Stimulated activated naive B cell treated with anti-CD40 and anti-IgM and Interleukin-4, amounts not matched to agents 10 μg/mL and 1 μg/mL and 100 μg/mL, for 72 hours (primary cell): ENCODE measurements around the gene EPN1.

ENCODE experiments used
- ATAC-seq, 2 donors: fragments of 150-1000 bp; cut with Tn5 transposase; replicated peaks; 2 replicates each; pipeline ENCODE4 v1.10.0; 2021; ENCODE audit warnings: moderate library complexity in 1 of 2
- DNase-seq: peaks from one replicate; pipeline ENCODE4 v3.0.0; 2021
- H3K27ac Mint-ChIP-seq: one replicate; pipeline ENCODE4 v1.8.0; 2022; ENCODE audit warnings: mild to moderate bottlenecking, mixed read lengths
- H3K27me3 Mint-ChIP-seq, 2 donors: one replicate each; pipeline ENCODE4 v1.8.0; 2022; ENCODE audit warnings: mixed read lengths in 2 of 2
- H3K36me3 Mint-ChIP-seq, 2 donors: one replicate each; pipeline ENCODE4 v1.8.0; 2022; ENCODE audit warnings: mixed read lengths in 2 of 2, mild to moderate bottlenecking in 1 of 2
- H3K4me1 Mint-ChIP-seq, 2 donors: one replicate each; pipeline ENCODE4 v1.8.0; 2022; ENCODE audit warnings: mixed read lengths in 2 of 2, mild to moderate bottlenecking in 1 of 2
- H3K4me3 Mint-ChIP-seq, 2 donors: one replicate each; pipeline ENCODE4 v1.8.0; 2022; ENCODE audit warnings: mild to moderate bottlenecking in 2 of 2, mixed read lengths in 2 of 2, moderate library complexity in 1 of 2
- H3K9me3 Mint-ChIP-seq, 2 donors: one replicate each; pipeline ENCODE4 v1.8.0; 2022; ENCODE audit warnings: mixed read lengths in 2 of 2, mild to moderate bottlenecking in 1 of 2

EPN1 gene

DNA sequence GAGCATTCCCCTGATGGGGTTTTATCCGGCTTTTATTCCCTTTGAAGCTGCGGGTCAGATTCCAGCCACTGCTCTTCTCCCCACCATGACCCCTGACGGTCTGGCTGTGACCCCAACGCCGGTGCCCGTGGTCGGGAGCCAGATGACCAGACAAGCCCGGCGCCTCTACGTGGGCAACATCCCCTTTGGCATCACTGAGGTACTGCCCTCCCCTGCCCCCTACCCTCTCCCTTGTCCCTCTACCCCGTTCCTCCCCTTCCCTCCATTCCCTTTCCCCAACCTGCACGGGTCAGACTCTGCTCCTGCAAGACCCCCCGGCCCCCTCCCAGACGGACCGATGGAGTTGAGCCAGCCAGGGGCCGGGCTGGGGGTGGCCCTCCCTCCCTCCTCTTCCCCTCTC, 14.0 kb upstream of the EPN1 start:
- H3K27me3 Mint-ChIP-seq, result no peaks in the 10 kb centered on the region
- peaks cover 50 to 57% of the 10 kb centered on the region in 2 donors for H3K36me3 Mint-ChIP-seq
- DNase-seq, result no peak
- no peaks in the 10 kb centered on the region for H3K9me3 Mint-ChIP-seq
- ATAC-seq, result no peak
- peaks cover 37 to 69% of the 10 kb centered on the region in 2 donors for H3K4me1 Mint-ChIP-seq
- H3K4me3 Mint-ChIP-seq, result no peak overlapping the region
- no peak overlapping the region for H3K27ac Mint-ChIP-seq

DNA sequence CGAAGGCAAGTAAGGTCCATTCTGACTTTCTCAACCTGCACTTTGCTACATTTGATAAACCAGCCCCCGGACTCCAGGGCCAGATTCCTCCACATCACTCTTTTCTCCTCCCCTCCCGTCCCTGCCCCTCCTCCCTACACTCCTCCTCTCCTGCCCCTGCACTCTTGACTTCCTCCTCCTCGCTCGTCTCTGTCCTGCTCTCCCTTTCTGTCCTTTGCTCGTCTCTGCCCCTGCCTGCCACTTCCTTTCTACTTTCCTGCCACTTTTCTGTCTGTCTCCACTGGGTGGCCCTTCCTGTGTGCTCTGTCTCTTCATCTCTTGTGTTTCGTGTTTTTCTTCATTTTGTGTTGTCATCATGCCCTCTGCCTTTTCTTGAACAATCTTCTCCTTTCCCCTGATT, 13.2 kb upstream of the EPN1 start:
- peak overlapping the region in 1 of 2 donors; percentile 8 for H3K4me3 Mint-ChIP-seq
- H3K27me3 Mint-ChIP-seq, result no peaks in the 10 kb centered on the region
- DNase-seq (no peak), ATAC-seq (no peak)
- H3K27ac Mint-ChIP-seq, result peak overlapping the region; percentile 48
- peaks cover 49 to 61% of the 10 kb centered on the region in 2 donors for H3K36me3 Mint-ChIP-seq
- peaks cover 36 to 67% of the 10 kb centered on the region in 2 donors for H3K4me1 Mint-ChIP-seq
- no peaks in the 10 kb centered on the region for H3K9me3 Mint-ChIP-seq

DNA sequence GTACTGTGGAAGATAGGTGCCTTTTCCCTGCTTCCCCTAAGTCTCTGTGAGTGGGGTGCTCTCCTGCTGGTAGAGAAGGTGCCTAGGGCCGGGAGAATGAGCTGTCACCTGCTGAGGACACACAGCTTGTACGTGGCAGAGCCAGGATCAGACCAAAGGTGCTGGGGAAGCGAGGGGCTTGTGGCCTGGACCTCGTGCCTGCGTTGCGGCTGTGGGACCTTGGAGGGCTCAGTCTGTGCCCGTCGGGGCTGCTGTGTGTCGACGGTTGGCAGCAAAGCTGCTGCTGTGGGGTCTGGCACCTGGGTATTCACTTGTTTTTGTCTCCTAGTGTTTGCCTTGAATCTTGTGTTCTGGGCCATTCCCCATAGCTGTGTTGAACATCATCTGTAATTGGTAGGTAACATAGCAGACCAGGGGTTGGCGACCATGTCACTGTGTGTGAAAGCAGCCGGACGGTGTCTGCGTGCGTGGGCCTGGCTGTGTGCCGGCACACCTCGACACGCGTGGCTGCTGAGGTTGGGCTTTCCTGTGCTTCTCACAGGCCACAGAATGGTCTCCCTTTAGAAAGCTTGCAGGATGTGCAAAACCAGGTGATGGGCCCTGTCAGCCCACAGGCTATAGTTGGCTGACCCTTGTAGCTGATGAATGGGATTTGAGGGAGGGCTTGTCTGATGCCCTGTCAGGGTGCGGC, 11.0 kb upstream of the EPN1 start:
- DNase-seq (no peak), ATAC-seq (no peak)
- Mint-ChIP-seq H3K27ac (no peak overlapping the region), H3K9me3 (no peaks in the 10 kb centered on the region), H3K36me3 (peaks cover 54 to 65% of the 10 kb centered on the region in 2 donors), H3K4me1 (peaks cover 27 to 45% of the 10 kb centered on the region in 2 donors), H3K4me3 (peak overlapping the region in 1 of 2 donors; percentile 13), H3K27me3 (no peaks in the 10 kb centered on the region)

DNA sequence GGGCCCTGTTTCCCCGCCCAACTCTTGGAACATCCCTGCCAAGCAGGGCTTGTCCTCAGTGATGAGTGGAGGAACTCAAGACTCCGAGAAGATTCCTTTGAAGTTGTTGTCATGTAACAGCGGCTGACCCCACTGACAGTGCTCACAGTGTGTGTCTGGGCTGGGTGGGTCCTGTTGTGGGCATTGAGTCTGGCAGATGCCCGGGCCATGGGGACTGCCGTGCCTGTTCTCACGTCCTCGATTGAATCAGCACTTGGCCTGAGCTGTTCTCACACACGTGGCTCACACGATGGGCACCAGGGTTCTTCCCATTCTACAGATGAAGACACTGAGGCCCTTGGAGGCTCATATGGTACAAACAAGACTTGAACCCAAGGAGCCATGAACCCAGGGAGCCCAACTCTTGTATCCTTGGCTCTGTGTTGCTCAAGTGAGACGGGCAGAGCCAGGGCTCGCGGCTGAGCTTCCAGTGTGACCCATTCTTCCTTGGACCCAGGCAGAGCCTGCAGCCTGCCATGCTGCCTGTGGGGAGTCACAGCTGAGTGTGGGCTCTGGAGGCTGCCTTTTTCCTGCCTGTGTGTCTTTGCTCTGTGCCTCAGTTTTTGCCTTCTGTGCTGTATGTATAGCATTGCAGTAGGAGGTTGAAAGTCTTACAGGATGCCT, 8.6 kb upstream of the EPN1 start:
- H3K4me1 Mint-ChIP-seq, result peaks cover 37 to 45% of the 10 kb centered on the region in 2 donors
- ATAC-seq (no peak), DNase-seq (no peak)
- H3K27me3 Mint-ChIP-seq, result no peaks in the 10 kb centered on the region
- H3K27ac Mint-ChIP-seq, result no peak overlapping the region
- H3K36me3 Mint-ChIP-seq, result peaks cover 57 to 73% of the 10 kb centered on the region in 2 donors
- H3K9me3 Mint-ChIP-seq, result no peaks in the 10 kb centered on the region
- H3K4me3 Mint-ChIP-seq, result no peak overlapping the region

DNA sequence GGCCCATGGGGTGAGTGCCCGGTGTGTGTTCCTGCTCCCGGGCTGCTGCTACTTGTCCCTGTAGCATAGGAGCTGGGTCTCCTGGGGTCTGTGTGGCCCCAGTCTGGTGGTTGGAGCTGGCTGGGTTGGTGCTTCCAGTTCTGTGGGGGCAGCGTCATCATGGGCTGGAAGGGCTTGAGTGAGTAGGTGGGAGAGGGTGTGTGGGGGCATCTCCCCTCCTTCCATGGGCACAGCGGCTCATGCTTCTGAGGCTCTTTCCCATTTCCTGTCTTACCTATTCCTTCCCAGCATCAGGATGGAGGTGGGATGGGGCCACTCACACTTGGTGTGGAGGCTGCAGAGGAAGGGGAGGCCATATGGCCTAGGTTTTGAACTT, 8.0 kb upstream of the EPN1 start:
- Mint-ChIP-seq H3K27ac (no peak overlapping the region), H3K4me1 (peaks cover 36 to 43% of the 10 kb centered on the region in 2 donors), H3K36me3 (peaks cover 54 to 71% of the 10 kb centered on the region in 2 donors), H3K4me3 (no peak overlapping the region), H3K9me3 (no peaks in the 10 kb centered on the region), H3K27me3 (no peaks in the 10 kb centered on the region)
- DNase-seq, result no peak
- no peak for ATAC-seq

DNA sequence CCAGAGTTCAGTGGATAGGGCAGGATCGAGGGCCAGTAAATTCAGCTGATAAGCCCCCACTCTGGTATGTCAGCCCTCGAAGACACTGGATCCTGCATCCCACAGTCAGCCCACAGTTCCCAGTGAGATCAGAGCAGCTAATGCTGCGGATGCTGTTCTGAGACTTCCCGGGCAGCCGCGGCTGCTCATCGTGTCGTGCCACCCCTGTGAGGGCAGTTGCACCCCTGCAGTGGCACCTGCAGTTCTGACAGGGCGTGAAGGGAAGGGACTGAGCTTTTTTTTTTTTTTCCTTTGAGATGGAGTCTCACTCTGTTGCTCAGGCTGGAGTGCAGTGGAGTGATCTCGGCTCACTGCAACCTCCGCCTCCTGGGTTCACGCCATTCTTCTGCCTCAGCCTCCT, 7.5 kb upstream of the EPN1 start:
- ATAC-seq, result no peak
- Mint-ChIP-seq H3K27ac (no peak overlapping the region), H3K9me3 (no peaks in the 10 kb centered on the region), H3K4me3 (no peak overlapping the region), H3K27me3 (no peaks in the 10 kb centered on the region), H3K4me1 (peaks cover 38 to 41% of the 10 kb centered on the region in 2 donors), H3K36me3 (peaks cover 55 to 70% of the 10 kb centered on the region in 2 donors)
- DNase-seq, result no peak

DNA sequence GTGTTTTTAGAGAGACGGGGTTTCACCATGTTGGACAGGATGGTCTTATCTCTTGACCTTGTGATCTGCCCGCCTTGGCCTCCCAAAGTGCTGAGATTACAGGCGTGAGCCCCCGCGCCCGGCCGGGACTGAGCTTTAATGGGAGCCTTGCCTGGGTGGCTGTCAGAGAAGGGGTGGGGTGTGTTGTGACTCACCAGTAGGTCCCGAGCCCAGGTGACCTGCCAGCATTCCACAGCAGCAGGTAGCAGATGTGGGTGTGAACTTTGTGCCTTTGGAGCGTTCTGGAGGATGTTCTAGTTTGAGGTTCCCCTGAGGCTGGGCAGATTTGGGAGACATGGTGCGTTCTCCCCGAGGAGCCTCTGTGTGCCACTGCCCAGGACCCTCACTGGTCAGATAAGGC, 7.1 kb upstream of the EPN1 start:
- H3K27ac Mint-ChIP-seq, result peak overlapping the region; percentile 25
- no peak overlapping the region for H3K4me3 Mint-ChIP-seq
- no peaks in the 10 kb centered on the region for H3K9me3 Mint-ChIP-seq
- H3K27me3 Mint-ChIP-seq, result no peaks in the 10 kb centered on the region
- H3K4me1 Mint-ChIP-seq, result peaks cover 34 to 36% of the 10 kb centered on the region in 2 donors
- H3K36me3 Mint-ChIP-seq, result peaks cover 50 to 65% of the 10 kb centered on the region in 2 donors
- ATAC-seq, result no peak
- DNase-seq, result no peak

DNA sequence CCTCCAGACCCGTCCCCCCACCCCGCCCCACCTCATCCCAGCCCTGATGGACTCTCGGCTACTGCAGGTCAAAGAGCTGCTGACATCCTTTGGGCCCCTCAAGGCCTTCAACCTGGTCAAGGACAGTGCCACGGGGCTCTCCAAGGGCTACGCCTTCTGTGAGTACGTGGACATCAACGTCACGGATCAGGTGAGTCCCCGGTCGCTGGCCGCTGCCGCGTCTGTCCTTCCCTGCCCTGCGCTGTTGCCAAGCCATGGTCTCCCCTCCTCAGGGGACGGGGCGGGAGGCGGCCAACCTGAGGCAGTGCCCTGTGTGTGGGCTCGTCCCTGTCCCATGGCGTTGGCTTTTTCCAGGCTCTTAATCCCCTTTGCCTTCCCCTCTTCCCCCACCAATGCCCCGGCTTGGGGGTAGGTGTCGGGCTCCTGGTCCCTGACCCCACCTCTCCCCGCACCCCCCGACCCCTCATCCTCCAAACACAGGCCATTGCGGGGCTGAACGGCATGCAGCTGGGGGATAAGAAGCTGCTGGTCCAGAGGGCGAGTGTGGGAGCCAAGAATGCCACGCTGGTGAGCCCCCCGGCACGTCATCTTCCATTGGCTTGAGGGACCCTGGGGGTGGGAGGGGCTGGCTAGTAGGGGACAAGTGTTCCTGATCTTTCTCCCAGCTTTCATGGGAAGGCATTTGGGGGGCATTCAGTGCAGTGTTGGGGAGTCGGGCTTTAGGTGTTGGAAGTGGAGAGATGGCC, 6.2 kb upstream of the EPN1 start:
- ATAC-seq, result no peak

DNA sequence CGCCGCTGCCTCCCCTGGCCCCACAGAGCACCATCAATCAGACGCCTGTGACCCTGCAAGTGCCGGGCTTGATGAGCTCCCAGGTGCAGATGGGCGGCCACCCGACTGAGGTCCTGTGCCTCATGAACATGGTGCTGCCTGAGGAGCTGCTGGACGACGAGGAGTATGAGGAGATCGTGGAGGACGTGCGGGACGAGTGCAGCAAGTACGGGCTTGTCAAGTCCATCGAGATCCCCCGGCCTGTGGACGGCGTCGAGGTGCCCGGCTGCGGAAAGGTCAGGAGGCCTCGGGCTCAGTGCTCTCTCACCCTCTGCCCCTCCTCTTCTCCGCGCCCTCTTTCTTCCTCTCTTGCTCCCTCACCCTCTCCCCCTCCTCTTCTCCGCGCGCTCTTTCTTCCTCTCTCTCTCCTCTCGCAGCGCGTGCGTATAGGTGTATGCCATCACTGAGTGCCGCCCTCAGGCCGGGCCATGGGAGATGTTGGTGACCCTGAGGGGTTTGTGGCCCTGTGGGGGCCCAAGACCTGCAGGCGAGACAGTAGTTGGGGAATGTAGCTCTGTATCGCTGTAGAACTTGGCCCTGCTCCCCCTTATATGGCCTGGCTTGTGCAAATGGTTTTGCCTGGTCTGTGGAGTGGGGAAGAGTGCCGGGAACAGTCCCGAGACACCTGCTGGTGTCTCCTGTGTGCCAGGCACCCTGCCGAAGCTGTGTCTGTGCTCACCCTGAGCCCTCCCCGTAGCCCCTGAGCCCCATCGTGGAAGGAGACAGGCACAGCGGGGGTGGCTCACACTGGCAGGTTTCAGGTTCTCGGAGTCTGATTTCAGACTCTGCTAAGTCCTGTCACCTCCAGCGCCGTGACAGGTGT, 5.4 kb upstream of the EPN1 start:
- Mint-ChIP-seq H3K4me1 (peaks cover 36 to 41% of the 10 kb centered on the region in 2 donors), H3K36me3 (peaks cover 48 to 61% of the 10 kb centered on the region in 2 donors), H3K27me3 (no peaks in the 10 kb centered on the region), H3K27ac (peak overlapping the region; percentile 71), H3K9me3 (no peaks in the 10 kb centered on the region), H3K4me3 (peak overlapping the region in 1 of 2 donors; percentile 30)
- no peak for DNase-seq
- no peak for ATAC-seq

More for the DNA sequence above, 6.2 kb upstream of the EPN1 start:
- Mint-ChIP-seq H3K4me3 (no peak overlapping the region), H3K9me3 (no peaks in the 10 kb centered on the region), H3K4me1 (peaks cover 33 to 34% of the 10 kb centered on the region in 2 donors), H3K27me3 (no peaks in the 10 kb centered on the region), H3K36me3 (peaks cover 49 to 62% of the 10 kb centered on the region in 2 donors), H3K27ac (peak overlapping the region; percentile 31)
- DNase-seq, result no peak

DNA sequence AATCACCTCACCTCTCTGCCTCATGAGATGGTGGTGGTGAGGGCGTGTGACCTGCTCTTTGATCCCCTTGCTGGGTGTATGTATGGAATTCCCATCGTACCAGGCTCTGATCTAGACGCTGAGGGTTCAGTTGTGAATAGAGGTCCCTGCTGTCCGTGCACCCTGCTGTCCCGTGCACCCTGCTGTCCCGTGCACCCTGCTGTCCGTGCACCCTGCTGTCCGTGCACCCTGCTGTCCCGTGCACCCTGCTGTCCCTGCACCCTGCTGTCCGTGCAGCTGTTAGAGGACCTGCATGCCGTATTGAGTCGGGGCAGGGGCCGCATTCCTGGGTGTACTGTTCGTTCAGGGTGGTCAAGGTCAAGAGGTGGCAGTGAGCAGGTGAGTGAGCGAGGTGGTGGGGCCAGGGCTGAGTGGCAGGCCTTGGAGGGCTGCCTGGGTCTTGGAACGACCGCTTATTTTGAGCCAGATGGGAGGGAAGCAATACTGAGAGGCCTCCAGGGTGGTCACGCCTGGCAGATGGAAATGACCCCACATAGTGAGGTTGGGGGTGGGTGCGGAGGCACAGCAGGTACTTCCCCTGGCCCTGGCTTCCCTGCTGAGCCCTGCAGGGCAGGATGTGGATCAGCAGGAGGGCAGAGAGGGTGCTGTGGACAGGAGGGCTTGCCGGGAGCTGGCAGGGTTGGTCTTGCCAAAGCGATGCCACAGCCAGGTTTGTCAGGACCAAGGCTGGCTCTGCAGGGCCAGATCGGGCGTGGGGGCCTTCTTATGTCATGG, 4.6 kb upstream of the EPN1 start:
- no peak for DNase-seq
- Mint-ChIP-seq H3K27ac (peak overlapping the region; percentile 47), H3K27me3 (no peaks in the 10 kb centered on the region), H3K9me3 (no peaks in the 10 kb centered on the region), H3K4me1 (peaks cover 38 to 42% of the 10 kb centered on the region in 2 donors), H3K36me3 (peaks cover 49 to 64% of the 10 kb centered on the region in 2 donors), H3K4me3 (peak overlapping the region in 1 of 2 donors; percentile 22)
- ATAC-seq, result no peak

DNA sequence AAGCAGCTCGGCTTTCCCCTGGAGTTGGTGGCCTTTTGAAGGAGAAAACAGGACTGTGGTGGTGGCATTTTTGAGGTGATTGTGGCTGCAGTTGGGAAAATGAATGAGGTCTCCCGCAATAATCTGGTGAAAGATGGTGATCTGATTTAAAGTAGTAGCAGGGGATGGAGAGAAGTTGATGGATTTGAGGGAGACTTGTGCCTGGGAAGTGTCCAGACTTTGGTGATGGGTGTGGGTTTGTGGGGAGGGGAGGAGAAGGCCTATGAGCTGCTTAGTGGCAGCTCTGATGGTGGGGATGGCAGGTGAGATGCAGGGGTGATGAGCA, 4.0 kb upstream of the EPN1 start:
- Mint-ChIP-seq H3K4me1 (peaks cover 37 to 39% of the 10 kb centered on the region in 2 donors), H3K9me3 (no peaks in the 10 kb centered on the region), H3K27ac (peak overlapping the region; percentile 44), H3K36me3 (peaks cover 47 to 65% of the 10 kb centered on the region in 2 donors), H3K27me3 (no peaks in the 10 kb centered on the region), H3K4me3 (peak overlapping the region in 1 of 2 donors; percentile 22)
- ATAC-seq (no peak), DNase-seq (no peak)

DNA sequence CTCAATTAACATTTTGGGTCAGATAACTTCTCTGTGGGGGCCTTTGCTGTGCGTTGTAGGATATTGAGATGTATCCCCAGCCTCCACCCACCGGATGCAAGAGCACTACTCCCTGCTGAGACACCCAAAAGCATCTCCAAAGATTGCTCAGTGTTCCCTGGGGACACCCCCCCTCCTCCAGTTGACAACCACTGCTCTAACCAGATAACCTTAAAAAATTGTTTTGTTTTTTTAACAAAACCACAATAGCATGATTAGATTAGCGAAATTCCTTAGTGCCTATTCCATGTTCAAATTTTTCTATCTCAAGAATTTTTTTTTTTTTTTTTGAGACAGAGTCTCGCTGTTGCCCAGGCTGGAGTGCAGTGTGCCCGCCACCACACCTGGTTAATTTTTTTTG, 2.6 kb upstream of the EPN1 start:
- Mint-ChIP-seq H3K27ac (no peak overlapping the region), H3K9me3 (no peaks in the 10 kb centered on the region), H3K4me1 (peaks cover 43 to 48% of the 10 kb centered on the region in 2 donors), H3K36me3 (peaks cover 46 to 63% of the 10 kb centered on the region in 2 donors), H3K27me3 (no peaks in the 10 kb centered on the region), H3K4me3 (no peak overlapping the region)
- no peak for ATAC-seq
- no peak for DNase-seq

DNA sequence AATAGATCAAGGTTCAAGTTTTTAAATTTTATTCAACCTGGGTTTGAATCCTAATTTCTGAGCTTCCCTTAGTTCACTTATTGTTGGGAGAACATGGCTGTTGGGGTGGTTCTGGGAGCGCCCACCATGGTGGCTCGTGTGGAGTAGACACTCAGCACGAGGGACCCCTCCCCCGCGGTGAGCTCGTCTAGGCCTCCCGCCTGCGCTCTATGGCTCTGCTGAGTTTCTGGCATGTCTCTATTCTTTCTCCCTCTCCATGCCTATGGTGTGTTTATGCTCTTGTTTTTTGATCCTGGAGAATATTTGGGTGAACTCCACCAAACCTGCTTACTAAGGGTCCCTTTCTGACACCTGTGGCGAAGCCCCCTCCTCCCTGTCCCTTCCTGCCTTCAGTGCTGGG, 1.6 kb upstream of the EPN1 start:
- no peak for DNase-seq
- Mint-ChIP-seq H3K4me3 (peak overlapping the region; percentile 4 to 51), H3K27ac (peak overlapping the region; percentile 51), H3K36me3 (peaks cover 47 to 65% of the 10 kb centered on the region in 2 donors), H3K4me1 (peaks cover 52 to 58% of the 10 kb centered on the region in 2 donors), H3K27me3 (no peaks in the 10 kb centered on the region), H3K9me3 (no peaks in the 10 kb centered on the region)
- no peak for ATAC-seq
